Measurements from ENCODE around the gene SELENON. TPM values are rescaled to one million over a fixed set of nuclear protein-coding genes. Genes with fewer than 3 reads are reported as not detected.

Gene SELENON
- total and polyA plus RNA-seq, 2 of the 13 experiments (the other 11 are each of a cell fraction or from before 2014, with no cell fraction given): 3.8 to 8.0 TPM

GRCh38 chr1:25767437-25767770, 32.6 kb upstream of the SELENON start:
- H3K79me2 ChIP-seq (ENCODE audit: insufficient read depth, low read length): no peaks in the 10 kb centered on the region

More at GRCh38 chr1:25767437-25767770, 32.6 kb upstream of the SELENON start:
- TF ChIP-seq ZBTB1 (CRISPR knock-in tag; IDR thresholded peaks at IDR 0.05; ENCODE audit: borderline replicate concordance): no peak
- no peak for TF ChIP-seq ZNF281 (CRISPR knock-in tag; IDR thresholded peaks at IDR 0.05; ENCODE audit: borderline replicate concordance)
- no peak for TF ChIP-seq ZNF121 (CRISPR knock-in tag; IDR thresholded peaks at IDR 0.05)
- no peak for TF ChIP-seq ZNF724P (CRISPR knock-in tag; IDR thresholded peaks at IDR 0.05; ENCODE audit: borderline replicate concordance)
- no peak for TF ChIP-seq NCOR1 (IDR thresholded peaks at IDR 0.05; ENCODE audit: borderline replicate concordance, low read length)
- no peak for TF ChIP-seq AKAP8 (CRISPR knock-in tag; IDR thresholded peaks at IDR 0.05)
- TF ChIP-seq ZNF607 (CRISPR knock-in tag; IDR thresholded peaks at IDR 0.05; ENCODE audit: borderline replicate concordance): no peak
- Histone ChIP-seq H3K4me2 (ENCODE audit: low read depth, low read length) (no peak overlapping the region), H3K27ac (ENCODE audit: extremely low read length, insufficient read depth, low read length) (no peak overlapping the region), H3K36me3 (replicated peaks in 1 of 2; ENCODE audit: control insufficient read depth in 1 of 2, insufficient read depth in 2 of 2, low read length in 2 of 2) (no peaks in the 10 kb centered on the region), H3K27me3 (ENCODE audit: control insufficient read depth in 1 of 2, insufficient read depth in 2 of 2, low read length in 2 of 2) (peaks cover 7 to 19% of the 10 kb centered on the region in 2 experiments), H2AFZ (ENCODE audit: low read length) (no peak overlapping the region), H3K4me1 (ENCODE audit: insufficient read depth, low read length) (peaks cover 27% of the 10 kb centered on the region), H3K9ac (ENCODE audit: insufficient read depth, low read depth, low read length) (no peak overlapping the region), H4K20me1 (ENCODE audit: insufficient read depth, low read length) (no peaks in the 10 kb centered on the region), H3K9me3 (ENCODE audit: low read length) (no peaks in the 10 kb centered on the region), H3K4me3 (replicated peaks in 1 of 3; ENCODE audit: insufficient read depth in 1 of 3, low read depth in 2 of 3, low read length in 3 of 3) (no peak overlapping the region)
- FAIRE-seq (no peak), ATAC-seq (no peak), DNase-seq (ENCODE audit: low spot score) (no peak)
- intact Hi-C loops (cut with micrococcal nuclease; ENCODE audit: unreplicated experiment): no loop called here
- CTCF ChIA-PET (ENCODE audit: low intra/inter-chr PET ratio, low total read pairs): no interaction called here
- POLR2A ChIA-PET: no interaction called here
- BruUV-seq (replicated peaks): no TSS peak
- in situ Hi-C loops (cut with HindIII; ENCODE audit: extremely low pct_ligation_motif_present, low pct_unique_long_range_greater_than_20kb): no loop called here
